ENCODE results near the gene PIP5K1C.

DNA sequence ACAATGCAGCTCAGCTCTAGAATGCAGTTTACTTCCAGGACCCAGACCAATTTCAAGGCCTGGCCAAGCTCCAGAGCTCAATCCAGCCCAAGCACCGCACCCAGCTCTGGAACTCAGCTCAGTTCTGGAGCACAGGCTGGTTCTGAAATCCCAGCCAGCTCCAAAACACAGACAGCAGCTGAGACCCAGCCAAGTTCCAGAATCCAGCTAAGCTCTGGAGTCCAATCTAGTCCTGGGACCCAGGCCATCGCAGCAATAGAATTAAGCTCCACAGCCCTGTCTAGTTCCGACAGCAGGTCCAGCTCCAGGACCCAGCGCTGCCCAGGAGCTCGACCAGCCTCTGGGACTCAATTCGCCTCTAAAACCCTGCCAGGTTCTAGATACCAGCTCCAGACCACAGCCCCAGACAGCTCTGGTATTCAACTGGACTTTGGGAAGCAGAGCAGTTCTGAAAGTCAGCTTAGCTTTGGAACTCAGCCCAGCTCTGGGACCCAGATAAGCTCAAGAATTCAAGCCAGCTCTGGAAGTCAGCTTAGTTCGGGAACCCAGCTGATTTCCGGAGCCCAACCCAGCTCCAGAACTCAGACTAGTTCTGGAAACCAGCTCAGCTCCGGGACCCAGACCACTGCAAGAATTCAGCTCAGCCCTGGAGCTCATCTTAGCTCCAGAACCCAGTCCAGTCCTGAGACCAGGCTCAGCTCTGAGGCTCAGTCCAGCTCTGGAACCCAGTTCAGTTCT is 108.2 kb downstream of the PIP5K1C start:
- TF ChIP-seq CTCF (IDR thresholded peaks at IDR 0.05), result no peak
- no peak for TF ChIP-seq POLR2A (IDR thresholded peaks at IDR 0.05; ENCODE audit: low read length)

All from A549 (cell line).